PFSK-1 (cell line): ENCODE data around the gene PLEKHJ1.

ENCODE experiments used
- FOXP2 ChIP-seq: optimal IDR thresholded peaks from 2 replicates; pipeline ENCODE3; 2011; ENCODE audit warnings: borderline replicate concordance, control low read depth, inconsistent platforms; ENCODE audit not compliant: insufficient read depth; ENCODE audit errors: extremely low read length, extremely low read depth
- POLR2AphosphoS5 ChIP-seq: IDR thresholded peaks from 2 replicates; pipeline ENCODE4 v1.6.1; 2012; ENCODE audit warnings: low read depth, mild to moderate bottlenecking, control low read depth, low read length, moderate library complexity
- REST ChIP-seq, 2 experiments: IDR thresholded peaks; 2 replicates each; pipeline versions ENCODE4 v1.6.1 to v1.8.0; 2011 to 2012; ENCODE audit warnings: low read depth in 2 of 2, low read length in 2 of 2, control low read depth in 1 of 2, inconsistent platforms in 1 of 2, mild to moderate bottlenecking in 1 of 2, moderate library complexity in 1 of 2; ENCODE audit not compliant: insufficient read depth in 1 of 2
- SIN3A ChIP-seq: IDR thresholded peaks from 2 replicates; pipeline ENCODE4 v1.6.1; 2012; ENCODE audit warnings: mild to moderate bottlenecking, low read length, moderate library complexity, borderline replicate concordance; ENCODE audit not compliant: insufficient read depth
- TAF1 ChIP-seq: IDR thresholded peaks from 2 replicates; pipeline ENCODE4 v1.6.1; 2012; ENCODE audit warnings: low read length, control low read depth, borderline replicate concordance; ENCODE audit not compliant: insufficient read depth

- no peak for TF ChIP-seq REST (IDR thresholded peaks at IDR 0.05; ENCODE audit: insufficient read depth in 1 of 2, low read depth in 2 of 2, low read length in 2 of 2)
- no peak for TF ChIP-seq SIN3A
- no peak for TF ChIP-seq TAF1
- TF ChIP-seq POLR2AphosphoS5 = no peak
- TF ChIP-seq FOXP2 = no peak
These were observed 50.4 kb downstream of the PLEKHJ1 start for GRCh38 chr19:2185734-2186070.
